Trophoblast cell (in vitro differentiated cells and primary cell): ENCODE results near the gene CFAP298.

Experiments
- DNase-seq, 2 donors: peaks; one replicate each; pipeline ENCODE4 v3.0.0-alpha.2; 2016
- H2AFZ ChIP-seq: 2 replicates; pipeline ENCODE4 v1.6.1; 2013; ENCODE audit warnings: low read length, moderate library complexity, mild to moderate bottlenecking; ENCODE audit not compliant: insufficient read depth, poor library complexity
- H2AK5ac ChIP-seq: 2 replicates; pipeline ENCODE4 v1.6.1; 2013; ENCODE audit warnings: mild to moderate bottlenecking, low read length
- H2BK120ac ChIP-seq: 2 replicates; pipeline ENCODE4 v1.6.1; 2013; ENCODE audit warnings: low read length, mild to moderate bottlenecking, moderate library complexity; ENCODE audit not compliant: insufficient read depth, poor library complexity
- H2BK12ac ChIP-seq: 2 replicates; pipeline ENCODE4 v1.6.1; 2013; ENCODE audit warnings: mild to moderate bottlenecking, low read length, moderate library complexity
- H2BK5ac ChIP-seq: 2 replicates; pipeline ENCODE4 v1.6.1; 2013; ENCODE audit warnings: low read length, low read depth, moderate library complexity, mild to moderate bottlenecking; ENCODE audit not compliant: poor library complexity
- H3K14ac ChIP-seq: 2 replicates; pipeline ENCODE4 v1.6.1; 2013; ENCODE audit warnings: mild to moderate bottlenecking, low read length
- H3K18ac ChIP-seq: 2 replicates; pipeline ENCODE4 v1.6.1; 2013; ENCODE audit warnings: mild to moderate bottlenecking, low read length
- H3K23ac ChIP-seq: 2 replicates; pipeline ENCODE4 v1.6.1; 2013; ENCODE audit warnings: low read length
- H3K27ac ChIP-seq: 2 replicates; pipeline ENCODE4 v1.5.1; 2013; ENCODE audit warnings: low read depth, mild to moderate bottlenecking, inconsistent platforms, low read length, moderate library complexity
- H3K27me3 ChIP-seq: 2 replicates; pipeline ENCODE4 v1.6.1; 2013; ENCODE audit warnings: inconsistent platforms, mild to moderate bottlenecking, low read length, moderate library complexity; ENCODE audit not compliant: insufficient read depth
- H3K36me3 ChIP-seq, 2 experiments: 1 replicate in 1 of 2; 2 replicates in 1 of 2; pipeline ENCODE4 v1.6.1; 2013; ENCODE audit warnings: low read length in 2 of 2, mild to moderate bottlenecking in 2 of 2, moderate library complexity in 1 of 2; ENCODE audit not compliant: insufficient read depth in 2 of 2, control insufficient read depth in 1 of 2
- H3K4ac ChIP-seq: 2 replicates; pipeline ENCODE4 v1.6.1; 2013; ENCODE audit warnings: low read depth, mild to moderate bottlenecking, low read length, moderate library complexity
- H3K4me1 ChIP-seq, 2 experiments: 1 replicate in 1 of 2; 2 replicates in 1 of 2; pipeline ENCODE4 v1.6.1; 2013; ENCODE audit warnings: low read length in 2 of 2, mild to moderate bottlenecking in 2 of 2, moderate library complexity in 1 of 2; ENCODE audit not compliant: insufficient read depth in 2 of 2, control insufficient read depth in 1 of 2
- H3K4me2 ChIP-seq: 2 replicates; pipeline ENCODE4 v1.6.1; 2013; ENCODE audit warnings: inconsistent platforms, mild to moderate bottlenecking, low read length, moderate library complexity
- H3K4me3 ChIP-seq: 2 replicates; pipeline ENCODE4 v1.5.1; 2013; ENCODE audit warnings: mild to moderate bottlenecking, low read depth, low read length, inconsistent platforms
- H3K79me1 ChIP-seq: one replicate; pipeline ENCODE4 v1.6.1; 2013; ENCODE audit warnings: low read length
- H3K79me2 ChIP-seq: 2 replicates; pipeline ENCODE4 v1.6.1; 2013; ENCODE audit warnings: low read length, mild to moderate bottlenecking; ENCODE audit not compliant: control insufficient read depth, insufficient read depth, poor library complexity
- H3K9ac ChIP-seq: 2 replicates; pipeline ENCODE4 v1.6.1; 2013; ENCODE audit warnings: mild to moderate bottlenecking, low read length
- H3K9me3 ChIP-seq: 2 replicates; pipeline ENCODE4 v1.6.1; 2013; ENCODE audit warnings: low read depth, mild to moderate bottlenecking, control low read depth, inconsistent platforms, low read length; ENCODE audit not compliant: insufficient read depth
- H4K12ac ChIP-seq: 2 replicates; pipeline ENCODE4 v1.6.1; 2013; ENCODE audit warnings: low read depth, mild to moderate bottlenecking, low read length, moderate library complexity
- H4K8ac ChIP-seq: 2 replicates; pipeline ENCODE4 v1.6.1; 2013; ENCODE audit warnings: low read depth, mild to moderate bottlenecking, low read length, moderate library complexity
- H4K91ac ChIP-seq: one replicate; pipeline ENCODE4 v1.6.1; 2013; ENCODE audit warnings: low read depth, mild to moderate bottlenecking, low read length, moderate library complexity
- WGBS: extraction: QIAGEN DNeasy Blood & Tissue Kit; methylation state at CpG from one replicate; pipeline ENCODE4 v1.1.7; 2013; ENCODE audit warnings: missing lambda C conversion rate; ENCODE audit not compliant: insufficient read length, insufficient coverage; ENCODE audit errors: extremely low coverage; 5-methylcytosine and 5-hydroxymethylcytosine counted together

Gene CFAP298

DNA sequence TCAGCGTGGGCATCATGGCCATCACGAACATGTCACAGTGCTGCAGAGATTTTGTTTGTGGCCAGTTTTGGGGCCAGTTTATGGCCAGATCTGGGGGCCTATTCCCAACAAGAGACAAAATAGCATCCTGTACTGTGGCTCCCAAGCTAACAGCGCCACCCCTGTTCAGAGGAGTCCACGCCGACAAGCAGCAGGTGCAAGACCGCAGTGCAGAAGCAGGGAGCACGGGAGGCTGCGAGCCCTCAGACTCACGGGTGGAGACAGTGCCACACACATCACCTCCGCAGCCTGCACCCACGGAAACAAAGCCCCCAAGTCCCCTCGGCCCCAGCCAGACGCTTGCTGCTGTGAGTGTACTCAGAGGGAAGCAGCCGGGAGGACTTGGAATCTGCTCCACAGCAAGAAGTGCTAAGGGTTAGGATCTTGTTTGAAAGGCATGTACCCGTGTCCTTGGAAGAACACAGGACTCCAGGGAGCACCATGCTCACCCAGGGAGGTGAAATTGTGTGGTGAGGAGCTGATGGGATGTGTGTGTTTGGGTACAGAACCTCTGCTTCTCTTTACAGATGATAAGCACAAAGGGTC is 34.0 kb downstream of the CFAP298 start:
- H3K4me3 ChIP-seq, result no peak overlapping the region
- H3K4me2 ChIP-seq, result no peak overlapping the region
- H2BK5ac ChIP-seq, result no peak overlapping the region
- no peak overlapping the region for H4K91ac ChIP-seq
- H2BK12ac ChIP-seq, result no peak overlapping the region
- H4K12ac ChIP-seq, result no peak overlapping the region
- no CpG with 5 or more reads among the region's 15 CpGs for whole genome bisulfite sequencing
- DNase-seq, result no peak
- H2AK5ac ChIP-seq, result no peak overlapping the region
- no peak overlapping the region for H4K8ac ChIP-seq
- H3K27ac ChIP-seq, result no peak overlapping the region
- H3K79me2 ChIP-seq, result no peaks in the 10 kb centered on the region
- no peak overlapping the region for H3K18ac ChIP-seq
- H3K23ac ChIP-seq, result no peak overlapping the region
- H2AFZ ChIP-seq, result no peak overlapping the region
- no peaks in the 10 kb centered on the region for H3K36me3 ChIP-seq
- no peaks in the 10 kb centered on the region for H3K79me1 ChIP-seq
- H3K27me3 ChIP-seq, result no peaks in the 10 kb centered on the region
- H3K4ac ChIP-seq, result no peak overlapping the region
- H3K14ac ChIP-seq, result no peak overlapping the region
- H3K9ac ChIP-seq, result no peak overlapping the region
- no peaks in the 10 kb centered on the region for H3K4me1 ChIP-seq
- no peak overlapping the region for H2BK120ac ChIP-seq
- no peaks in the 10 kb centered on the region for H3K9me3 ChIP-seq

DNA sequence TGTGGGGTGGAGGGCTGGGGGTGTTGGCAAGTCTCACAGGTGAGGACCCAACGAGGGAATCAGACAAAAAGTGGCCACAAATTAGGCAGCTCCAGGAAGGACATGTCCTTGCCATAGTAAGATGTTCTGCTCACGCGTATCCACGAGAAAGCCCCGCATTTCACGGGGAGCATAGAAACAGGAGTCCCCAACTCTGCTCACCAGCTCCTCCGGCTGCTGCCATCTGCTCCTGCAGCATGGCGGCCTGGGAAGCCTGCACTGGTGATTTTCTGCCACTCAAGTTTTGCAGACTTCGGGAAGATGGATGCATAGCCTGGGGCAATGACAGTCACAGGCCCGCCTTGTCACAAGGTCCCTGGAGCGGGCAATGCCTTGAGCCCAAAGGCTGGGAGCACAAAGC is 36.2 kb downstream of the CFAP298 start:
- Histone ChIP-seq H4K12ac (no peak overlapping the region), H3K4me2 (no peak overlapping the region), H4K8ac (no peak overlapping the region), H3K4me1 (peaks cover 6 to 7% of the 10 kb centered on the region in 2 experiments), H4K91ac (no peak overlapping the region), H3K79me2 (no peaks in the 10 kb centered on the region), H3K4me3 (no peak overlapping the region), H2BK12ac (no peak overlapping the region), H2AK5ac (no peak overlapping the region), H2AFZ (no peak overlapping the region), H3K14ac (no peak overlapping the region), H3K9me3 (no peaks in the 10 kb centered on the region), H3K36me3 (no peaks in the 10 kb centered on the region), H3K27me3 (no peaks in the 10 kb centered on the region), H3K79me1 (no peaks in the 10 kb centered on the region), H2BK5ac (no peak overlapping the region), H3K9ac (no peak overlapping the region), H3K23ac (no peak overlapping the region), H3K18ac (no peak overlapping the region), H3K27ac (no peak overlapping the region), H3K4ac (no peak overlapping the region), H2BK120ac (no peak overlapping the region)
- DNase-seq, result no peak
- WGBS, result no CpG with 5 or more reads among the region's 11 CpGs

DNA sequence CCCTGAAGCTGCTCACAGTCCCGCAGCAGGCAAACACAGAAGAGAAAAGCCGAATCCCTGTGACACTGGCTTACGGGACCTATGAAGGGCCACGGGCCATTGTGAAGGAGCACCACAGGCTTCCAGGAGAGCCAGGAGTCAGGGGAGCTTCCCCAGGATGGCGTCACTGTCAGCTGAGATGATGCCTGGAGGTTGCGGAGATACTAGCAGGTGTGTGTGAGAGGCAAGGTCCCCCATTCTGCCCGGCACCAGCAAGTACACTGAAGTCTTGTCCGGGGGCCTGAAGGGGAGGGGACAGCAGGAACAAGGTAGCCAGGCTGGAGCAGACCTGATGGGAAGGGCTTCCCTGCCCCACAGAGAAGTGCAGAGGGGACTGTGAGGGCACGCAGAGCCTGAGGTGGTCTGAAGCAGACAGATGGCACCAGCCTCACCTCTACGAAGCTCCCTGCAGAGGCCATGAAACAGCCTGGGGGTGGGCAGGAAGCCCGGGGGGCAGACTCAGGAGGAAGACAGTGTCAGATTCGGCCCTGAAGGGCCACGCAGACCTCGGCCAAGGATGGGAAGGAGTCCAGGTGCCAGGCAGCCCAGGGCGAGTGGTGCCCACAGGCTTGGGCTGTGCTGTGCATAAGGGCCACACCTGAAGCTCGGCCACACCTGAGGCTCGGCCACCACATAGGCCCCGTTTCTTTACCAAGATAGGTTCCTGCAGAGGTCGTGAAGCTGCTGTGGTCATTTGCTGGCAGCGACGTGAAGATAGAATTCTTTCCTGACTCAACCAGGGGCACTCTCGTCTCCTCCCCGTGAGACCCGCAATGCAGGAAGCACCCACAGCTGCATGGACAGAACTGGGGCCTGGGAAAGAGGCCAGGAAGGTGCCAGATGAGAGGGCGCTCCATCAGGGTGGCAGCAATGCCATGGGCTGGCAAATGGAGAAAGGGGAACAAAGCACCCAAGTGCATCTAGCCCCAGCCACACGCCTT is 36.9 kb downstream of the CFAP298 start:
- Histone ChIP-seq H3K18ac (no peak overlapping the region), H2BK12ac (no peak overlapping the region), H2BK120ac (no peak overlapping the region), H3K23ac (no peak overlapping the region), H2AFZ (no peak overlapping the region), H3K9me3 (no peaks in the 10 kb centered on the region), H3K4ac (no peak overlapping the region), H4K12ac (no peak overlapping the region), H3K4me3 (no peak overlapping the region), H3K4me2 (no peak overlapping the region), H4K8ac (no peak overlapping the region), H3K79me1 (no peaks in the 10 kb centered on the region), H3K27ac (no peak overlapping the region), H3K9ac (no peak overlapping the region), H2BK5ac (no peak overlapping the region), H4K91ac (no peak overlapping the region), H3K79me2 (no peaks in the 10 kb centered on the region), H3K4me1 (peaks cover 6 to 7% of the 10 kb centered on the region in 2 experiments), H2AK5ac (no peak overlapping the region), H3K36me3 (no peaks in the 10 kb centered on the region), H3K14ac (no peak overlapping the region), H3K27me3 (no peaks in the 10 kb centered on the region)
- no CpG with 5 or more reads among the region's 26 CpGs for WGBS
- DNase-seq, result no peak

DNA sequence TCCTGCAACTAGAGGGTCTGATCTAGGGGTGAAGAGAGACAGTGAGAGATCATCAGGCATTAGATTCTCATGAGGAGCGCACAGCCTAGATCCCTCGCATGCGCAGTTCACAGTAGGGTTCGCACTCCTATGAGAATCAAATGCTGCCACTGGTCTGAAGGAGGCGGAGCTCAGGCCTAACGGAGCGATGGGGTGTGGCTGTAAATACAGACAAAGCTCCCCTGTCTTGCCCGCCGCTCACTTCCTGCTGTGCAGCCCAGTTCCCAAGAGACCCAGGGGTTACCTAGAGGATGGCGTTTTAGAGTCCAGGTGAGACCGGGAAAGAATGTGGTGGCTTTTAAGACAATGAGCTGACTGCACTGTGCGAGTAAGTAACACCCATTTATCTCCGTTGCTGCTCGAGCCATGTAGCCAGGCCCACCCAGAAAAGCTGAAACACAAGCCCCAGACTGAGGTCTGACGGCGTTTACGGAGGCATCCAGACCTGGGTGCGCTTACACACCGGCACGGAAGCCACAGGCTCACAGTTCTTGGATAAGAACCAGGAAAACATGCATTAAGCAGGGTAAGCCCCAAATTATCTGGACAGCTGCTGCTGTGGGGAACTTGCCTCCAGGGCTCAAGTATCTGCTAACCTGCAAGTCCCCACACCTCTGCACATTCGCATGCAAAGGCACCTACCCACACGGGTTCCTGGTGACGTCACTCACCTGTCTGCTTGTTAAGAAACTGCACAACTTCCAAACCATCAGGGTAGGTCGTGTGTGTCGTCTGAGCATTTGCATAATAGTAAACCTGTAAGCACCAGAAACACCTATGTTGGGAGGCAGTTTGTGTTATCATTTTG is 39.4 kb downstream of the CFAP298 start:
- Histone ChIP-seq H3K23ac (no peak overlapping the region), H4K12ac (no peak overlapping the region), H3K4me2 (peak overlapping the region; percentile 34), H3K4ac (no peak overlapping the region), H3K4me1 (peaks cover 7 to 10% of the 10 kb centered on the region in 2 experiments), H2AFZ (no peak overlapping the region), H4K91ac (no peak overlapping the region), H2AK5ac (no peak overlapping the region), H2BK120ac (no peak overlapping the region), H3K9me3 (no peaks in the 10 kb centered on the region), H3K9ac (no peak overlapping the region), H4K8ac (peak overlapping the region; percentile 34), H3K4me3 (no peak overlapping the region), H3K27me3 (no peaks in the 10 kb centered on the region), H3K27ac (peak overlapping the region; percentile 12), H3K36me3 (no peaks in the 10 kb centered on the region), H2BK5ac (no peak overlapping the region), H3K79me1 (peaks cover 2% of the 10 kb centered on the region), H3K18ac (no peak overlapping the region), H3K14ac (no peak overlapping the region), H2BK12ac (no peak overlapping the region), H3K79me2 (no peaks in the 10 kb centered on the region)
- no CpG with 5 or more reads among the region's 25 CpGs for WGBS
- peak; percentile 81 to 86 for DNase-seq
